NB4 (cell line): ENCODE data around the gene ADAM20.
A peak's percentile ranks its signal among the peaks of the same experiment; 100 is the strongest.

ENCODE experiments used
- DNase-seq: peaks from one replicate; pipeline ENCODE4 v3.0.0; 2010; ENCODE audit warnings: low read depth
- H3K4me3 ChIP-seq: one replicate; pipeline ENCODE4 v1.5.1; 2011; ENCODE audit warnings: mild to moderate bottlenecking, low read depth, low read length, moderate library complexity
- MYC ChIP-seq: IDR thresholded peaks from 2 replicates; pipeline ENCODE4 v1.6.1; 2011; ENCODE audit warnings: low read depth, low read length
- POLR2A ChIP-seq: IDR thresholded peaks from 2 replicates; pipeline ENCODE4 v1.6.1; 2011; ENCODE audit warnings: mild to moderate bottlenecking; ENCODE audit not compliant: insufficient read length; ENCODE audit errors: extremely low read depth
- TF ChIP-seq, protein P1 (sequence below): IDR thresholded peaks from one replicate; pipeline ENCODE4 v1.5.1; 2012; ENCODE audit warnings: low read depth, low read length
- TF ChIP-seq, protein P2 (sequence below): IDR thresholded peaks from 2 replicates; pipeline ENCODE4 v1.6.1; 2011; ENCODE audit warnings: low read depth, low read length

The ADAM20 gene

DNA sequence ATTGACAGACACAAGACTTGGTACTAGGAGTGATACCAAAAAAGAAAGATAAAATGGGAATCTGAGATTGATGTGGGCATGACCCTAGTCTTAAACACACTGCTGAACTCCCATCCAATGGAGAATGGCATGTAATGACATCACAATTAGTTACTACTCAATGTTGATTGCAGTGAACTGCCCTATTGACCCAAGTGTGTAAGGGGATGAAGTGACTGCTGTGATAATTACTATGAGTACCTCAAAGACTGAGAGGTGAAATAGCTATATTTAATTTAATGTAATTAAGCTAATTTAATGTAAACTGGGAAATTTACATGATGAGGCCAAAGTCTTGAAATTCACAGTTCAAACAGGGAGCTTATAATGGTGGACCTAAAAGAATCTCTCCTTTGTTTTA is at the start of gene ADAM20:
ADAM20 (minus strand) TSS at position 101 of the 400 bp plus-strand sequence. CDS start 10,247 bp downstream, outside the sequence.
- no peak within 1 kb of the TSS for H3K4me3 ChIP-seq
- TF ChIP-seq POLR2A, result no peak
- TF ChIP-seq, protein P1, sequence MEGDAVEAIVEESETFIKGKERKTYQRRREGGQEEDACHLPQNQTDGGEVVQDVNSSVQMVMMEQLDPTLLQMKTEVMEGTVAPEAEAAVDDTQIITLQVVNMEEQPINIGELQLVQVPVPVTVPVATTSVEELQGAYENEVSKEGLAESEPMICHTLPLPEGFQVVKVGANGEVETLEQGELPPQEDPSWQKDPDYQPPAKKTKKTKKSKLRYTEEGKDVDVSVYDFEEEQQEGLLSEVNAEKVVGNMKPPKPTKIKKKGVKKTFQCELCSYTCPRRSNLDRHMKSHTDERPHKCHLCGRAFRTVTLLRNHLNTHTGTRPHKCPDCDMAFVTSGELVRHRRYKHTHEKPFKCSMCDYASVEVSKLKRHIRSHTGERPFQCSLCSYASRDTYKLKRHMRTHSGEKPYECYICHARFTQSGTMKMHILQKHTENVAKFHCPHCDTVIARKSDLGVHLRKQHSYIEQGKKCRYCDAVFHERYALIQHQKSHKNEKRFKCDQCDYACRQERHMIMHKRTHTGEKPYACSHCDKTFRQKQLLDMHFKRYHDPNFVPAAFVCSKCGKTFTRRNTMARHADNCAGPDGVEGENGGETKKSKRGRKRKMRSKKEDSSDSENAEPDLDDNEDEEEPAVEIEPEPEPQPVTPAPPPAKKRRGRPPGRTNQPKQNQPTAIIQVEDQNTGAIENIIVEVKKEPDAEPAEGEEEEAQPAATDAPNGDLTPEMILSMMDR, result no peak
- TF ChIP-seq, protein P2, sequence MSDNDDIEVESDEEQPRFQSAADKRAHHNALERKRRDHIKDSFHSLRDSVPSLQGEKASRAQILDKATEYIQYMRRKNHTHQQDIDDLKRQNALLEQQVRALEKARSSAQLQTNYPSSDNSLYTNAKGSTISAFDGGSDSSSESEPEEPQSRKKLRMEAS, result no peak
- no peak for TF ChIP-seq MYC

DNA sequence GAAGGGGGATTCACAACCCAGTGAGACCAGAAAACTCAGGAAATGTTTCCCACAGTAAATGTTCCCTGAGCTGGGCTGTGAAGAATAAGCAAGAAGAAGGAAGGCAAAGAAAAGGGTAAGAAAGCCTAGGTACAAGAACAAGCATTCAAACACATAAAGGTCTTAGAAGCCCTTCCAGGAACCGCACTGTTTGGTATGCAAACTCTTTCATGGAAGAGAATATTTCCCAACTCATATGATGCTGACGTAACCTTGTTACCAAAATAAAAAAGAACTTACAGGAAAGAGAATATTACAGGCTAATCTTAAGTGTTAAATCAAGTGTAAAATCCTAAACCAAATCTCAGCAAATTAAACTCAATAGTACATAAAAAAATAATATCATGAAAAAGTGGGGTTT is 42.1 kb upstream of the ADAM20 start:
- H3K4me3 ChIP-seq, result no peak overlapping the region
- no peak for DNase-seq
- TF ChIP-seq, protein P1, result no peak

More for the DNA sequence above, at the start of gene ADAM20:
- no peak for DNase-seq

DNA sequence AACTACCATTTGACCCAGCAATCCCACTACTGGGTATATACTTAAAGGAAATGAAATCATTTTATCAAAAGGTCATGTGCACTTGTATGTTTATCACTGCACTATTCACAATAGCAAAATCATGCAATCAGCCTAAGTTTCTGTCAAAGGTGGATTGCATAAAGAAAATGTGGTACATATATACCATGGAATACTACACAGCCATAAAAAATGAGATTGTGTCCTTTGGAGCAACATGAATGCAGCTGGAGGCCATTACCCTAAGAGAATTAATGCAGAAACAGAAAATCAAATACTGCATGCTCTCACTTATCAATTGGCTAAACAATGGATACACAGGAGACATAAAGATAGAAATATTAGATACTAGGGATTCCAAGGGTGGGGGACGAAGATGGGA is 38.2 kb upstream of the ADAM20 start:
- no peak for DNase-seq
- H3K4me3 ChIP-seq, result no peak overlapping the region
- TF ChIP-seq, protein P2, result no peak
- TF ChIP-seq, protein P1, result no peak
- no peak for TF ChIP-seq MYC
- no peak for TF ChIP-seq POLR2A

DNA sequence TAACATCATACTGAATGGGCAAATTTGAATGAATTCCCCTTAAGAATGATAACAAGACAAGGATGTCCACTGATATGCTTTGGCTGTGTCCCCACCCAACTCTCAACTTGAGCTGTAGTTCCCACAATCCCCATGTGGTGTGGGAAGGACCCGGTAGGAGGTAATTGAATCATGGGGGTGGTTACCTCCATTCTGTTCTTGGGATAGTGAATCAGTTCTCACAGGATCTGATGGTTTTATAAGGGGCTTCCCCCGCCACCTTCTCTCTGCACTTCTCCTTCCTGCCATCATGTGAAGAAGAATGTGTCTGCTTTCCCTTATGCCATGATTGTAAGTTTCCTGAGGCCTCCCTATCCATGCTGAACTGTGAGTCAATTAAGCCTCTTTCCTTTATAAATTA is 36.3 kb upstream of the ADAM20 start:
- DNase-seq, result no peak
- H3K4me3 ChIP-seq, result no peak overlapping the region
- TF ChIP-seq, protein P1, result no peak
- TF ChIP-seq POLR2A, result no peak
- no peak for TF ChIP-seq MYC
- TF ChIP-seq, protein P2, result no peak

DNA sequence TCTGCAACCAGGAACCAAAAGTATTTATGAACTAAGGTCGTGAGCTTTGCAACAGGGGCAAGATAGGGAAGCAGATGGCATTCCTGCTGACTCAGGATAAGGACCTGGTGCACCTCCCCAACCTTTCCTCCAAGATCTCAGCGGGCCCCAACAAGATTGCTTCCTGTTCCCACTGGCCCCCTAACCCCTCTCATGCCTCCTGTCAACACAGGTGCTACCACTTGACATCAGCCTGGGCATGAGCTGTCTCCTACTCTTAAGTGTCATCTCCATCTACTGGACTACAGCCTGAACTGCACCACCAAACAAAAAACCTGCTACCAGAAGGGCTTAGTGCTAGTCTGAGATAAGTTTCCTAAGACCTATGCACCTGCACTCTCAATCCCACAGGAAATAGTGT is 33.0 kb upstream of the ADAM20 start:
- TF ChIP-seq MYC, result no peak
- TF ChIP-seq, protein P1, result peak; percentile 62
- DNase-seq, result peak; percentile 54
- no peak overlapping the region for H3K4me3 ChIP-seq

DNA sequence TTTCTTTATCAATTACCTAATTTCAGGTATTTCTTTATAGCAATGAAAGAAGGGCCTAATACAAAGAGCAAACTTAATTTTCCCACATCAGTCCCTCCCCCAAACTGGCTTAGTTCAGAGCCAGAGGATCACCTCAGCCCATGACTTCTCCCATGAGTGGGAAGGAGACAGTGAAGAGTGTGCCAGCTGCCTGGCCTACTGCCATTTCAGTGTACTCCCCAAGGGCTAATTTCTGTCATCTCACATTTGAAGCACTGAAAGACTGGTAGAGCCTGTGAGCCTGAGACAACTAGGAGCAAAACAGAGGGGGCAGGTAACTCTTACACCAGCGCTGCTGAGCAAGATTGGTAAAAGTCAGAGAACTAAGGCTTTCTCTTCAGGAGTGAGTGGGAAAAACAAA is 29.1 kb upstream of the ADAM20 start:
- H3K4me3 ChIP-seq, result no peak overlapping the region
- no peak for DNase-seq
- TF ChIP-seq, protein P2, result no peak
- no peak for TF ChIP-seq MYC
- TF ChIP-seq POLR2A, result no peak
- TF ChIP-seq, protein P1, result no peak
